Erythroblast (primary cell): Measurements from ENCODE around the gene MAP4K2.
"Not testable (repeated sequence)": the region's sequence is repeated elsewhere in the genome, so short reads cannot be mapped to it uniquely, and the experiment has no call there.

Experiments
- GATA1 ChIP-seq: IDR thresholded peaks from 2 replicates; pipeline ENCODE4 v1.6.1; 2011; ENCODE audit warnings: low read depth, mild to moderate bottlenecking, control low read depth, low read length, moderate library complexity
- POLR2A ChIP-seq: IDR thresholded peaks from 2 replicates; pipeline ENCODE4 v1.6.1; 2011; ENCODE audit warnings: mild to moderate bottlenecking, low read length

GRCh38 chr11:64845776-64846129 lies 42.7 kb upstream of the MAP4K2 start:
- TF ChIP-seq POLR2A, GATA1: not testable (repeated sequence)
